Cerebellar nuclear complex (tissue), 1 donor: ENCODE data around the gene TIFAB.
"Not testable (repeated sequence)": the region's sequence is repeated elsewhere in the genome, so short reads cannot be mapped to it uniquely, and the experiment has no call there.

Experiments used
- DNase-seq, 2 experiments: peaks; one replicate each; lab custom pipeline; 2025; lab: John Stamatoyannopoulos, UW

The TIFAB gene

GRCh38 chr5:135452321-135453030, at the start of gene TIFAB:
TSS of gene TIFAB (minus strand) at chr5:135452351. CDS start at chr5:135449939, 2,412 bp downstream.
- no peak for DNase-seq

- no peak for DNase-seq
Measured at GRCh38 chr5:135498637-135498995, 46.5 kb upstream of the TIFAB start.

- no peak for DNase-seq
Measured at GRCh38 chr5:135497971-135498636, 46.0 kb upstream of the TIFAB start.

- not testable (repeated sequence) for DNase-seq
Measured at GRCh38 chr5:135495531-135495930, 43.4 kb upstream of the TIFAB start.

- no peak for DNase-seq
Measured at GRCh38 chr5:135494196-135494595, 42.0 kb upstream of the TIFAB start.

- no peak for DNase-seq
Measured at GRCh38 chr5:135493406-135494180, 41.4 kb upstream of the TIFAB start.

GRCh38 chr5:135492319-135492626, 40.1 kb upstream of the TIFAB start:
- DNase-seq, result no peak

GRCh38 chr5:135491552-135492318, 39.6 kb upstream of the TIFAB start:
- DNase-seq, result no peak

GRCh38 chr5:135491038-135491551, 38.9 kb upstream of the TIFAB start:
- DNase-seq, result no peak

GRCh38 chr5:135490245-135491037, 38.3 kb upstream of the TIFAB start:
- no peak for DNase-seq

- DNase-seq, result no peak
Measured at GRCh38 chr5:135489466-135490244, 37.5 kb upstream of the TIFAB start.

GRCh38 chr5:135488727-135489465, 36.7 kb upstream of the TIFAB start:
- no peak for DNase-seq

- DNase-seq, result no peak
Measured at GRCh38 chr5:135487839-135488514, 35.8 kb upstream of the TIFAB start.

GRCh38 chr5:135487037-135487395, 34.9 kb upstream of the TIFAB start:
- DNase-seq, result no peak

- DNase-seq, result no peak
Measured at GRCh38 chr5:135486131-135487036, 34.2 kb upstream of the TIFAB start.

GRCh38 chr5:135484674-135485086, 32.5 kb upstream of the TIFAB start:
- no peak for DNase-seq

GRCh38 chr5:135483254-135483653, 31.1 kb upstream of the TIFAB start:
- no peak for DNase-seq

GRCh38 chr5:135482381-135482933, 30.3 kb upstream of the TIFAB start:
- no peak for DNase-seq
